HUES64 (cell line): ENCODE results near the gene TMEFF2.

Source experiments
- H3K27ac ChIP-seq: 2 replicates; pipeline ENCODE4 v1.7.0; 2013; ENCODE audit warnings: low read depth, low read length, inconsistent platforms
- H3K27me3 ChIP-seq: 2 replicates; pipeline ENCODE4 v1.6.1; 2013; ENCODE audit warnings: mild to moderate bottlenecking, low read length; ENCODE audit not compliant: insufficient read depth
- H3K36me3 ChIP-seq: 2 replicates; pipeline ENCODE4 v1.6.1; 2013; ENCODE audit warnings: mild to moderate bottlenecking, low read length; ENCODE audit not compliant: insufficient read depth
- H3K4me1 ChIP-seq: 2 replicates; pipeline ENCODE4 v1.6.1; 2013; ENCODE audit warnings: mild to moderate bottlenecking, low read length, moderate library complexity; ENCODE audit not compliant: insufficient read depth
- H3K4me3 ChIP-seq: 2 replicates; pipeline ENCODE4 v1.5.1; 2013; ENCODE audit warnings: mild to moderate bottlenecking, low read length, moderate library complexity
- H3K9ac ChIP-seq: 2 replicates; pipeline ENCODE4 v1.6.1; 2013; ENCODE audit warnings: mild to moderate bottlenecking, low read depth, low read length
- H3K9me3 ChIP-seq: 2 replicates; pipeline ENCODE4 v1.6.1; 2013; ENCODE audit warnings: low read depth, low read length; ENCODE audit not compliant: insufficient read depth
- WGBS: fragments of 150-250, 120-280 bp; methylation state at CpG from one replicate; pipeline ENCODE4 v1.1.7; 2013; ENCODE audit warnings: missing lambda C conversion rate; 5-methylcytosine and 5-hydroxymethylcytosine counted together

The TMEFF2 gene

DNA sequence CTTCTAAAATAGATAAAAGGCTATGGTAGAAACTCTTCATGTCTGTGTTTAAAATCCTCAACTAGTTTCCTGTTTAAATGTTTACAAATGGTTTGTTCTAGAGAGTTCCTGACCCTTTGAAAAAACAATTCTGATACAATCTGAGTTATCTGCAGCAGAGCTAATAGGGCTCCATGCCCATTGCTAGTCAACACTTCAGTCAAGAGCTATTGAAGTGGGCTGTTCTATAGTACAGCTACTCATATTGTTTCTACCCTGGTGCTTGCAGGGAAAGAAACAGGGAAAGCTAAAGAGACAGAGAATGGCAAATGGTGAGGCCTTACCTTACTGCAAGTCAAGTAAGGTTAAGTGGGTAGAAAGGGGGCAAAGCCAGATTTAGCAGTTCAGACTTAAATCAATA is 235.5 kb downstream of the TMEFF2 start:
- Histone ChIP-seq H3K36me3 (no peaks in the 10 kb centered on the region), H3K9ac (no peak overlapping the region), H3K9me3 (no peaks in the 10 kb centered on the region), H3K27me3 (no peaks in the 10 kb centered on the region), H3K4me1 (no peaks in the 10 kb centered on the region), H3K27ac (no peak overlapping the region), H3K4me3 (no peak overlapping the region)

DNA sequence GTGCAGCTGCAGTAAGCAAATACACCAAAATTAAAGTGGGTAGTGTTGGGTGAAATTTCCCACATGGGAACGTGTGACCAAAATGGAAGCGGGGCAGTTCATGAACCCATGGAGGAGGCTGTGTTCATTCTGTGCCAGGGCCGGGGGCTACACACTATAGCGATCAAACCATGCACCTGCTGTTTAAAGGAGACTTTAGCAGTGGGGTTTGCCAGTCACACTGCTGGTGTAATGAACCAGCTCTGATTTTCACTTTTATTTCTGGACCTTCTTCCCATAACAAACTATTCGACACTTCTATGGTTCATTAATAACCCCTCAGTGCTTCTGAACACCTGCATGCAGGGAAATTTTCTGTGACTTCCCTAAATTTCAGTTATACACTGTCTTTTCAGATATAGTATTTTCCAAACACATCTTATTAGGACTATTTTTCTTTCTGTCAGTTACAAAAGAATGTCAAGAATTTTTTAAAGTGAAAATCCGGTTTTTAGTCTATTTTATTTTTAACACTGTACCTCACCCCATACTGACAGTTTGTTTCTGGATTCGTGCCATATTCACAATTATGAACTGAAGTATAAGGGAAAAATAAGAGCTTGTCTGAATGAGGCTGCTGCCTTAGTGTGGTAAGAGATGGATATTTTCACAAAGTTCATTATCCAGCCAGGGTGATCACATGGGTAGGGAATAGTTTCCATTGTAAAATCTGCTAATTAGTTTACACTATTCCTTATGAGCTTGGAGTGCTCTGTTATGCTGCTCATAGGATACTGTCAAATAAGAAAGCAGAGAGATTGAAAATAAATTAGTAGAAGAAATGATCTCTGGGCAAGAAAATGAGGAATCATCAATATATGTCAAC is 236.5 kb downstream of the TMEFF2 start:
- 57% methylated on average over 6 of the region's 7 CpGs for WGBS
- no peaks in the 10 kb centered on the region for H3K36me3 ChIP-seq
- no peaks in the 10 kb centered on the region for H3K4me1 ChIP-seq
- no peak overlapping the region for H3K27ac ChIP-seq
- no peak overlapping the region for H3K4me3 ChIP-seq
- H3K27me3 ChIP-seq = no peaks in the 10 kb centered on the region
- H3K9ac ChIP-seq = no peak overlapping the region
- no peaks in the 10 kb centered on the region for H3K9me3 ChIP-seq

DNA sequence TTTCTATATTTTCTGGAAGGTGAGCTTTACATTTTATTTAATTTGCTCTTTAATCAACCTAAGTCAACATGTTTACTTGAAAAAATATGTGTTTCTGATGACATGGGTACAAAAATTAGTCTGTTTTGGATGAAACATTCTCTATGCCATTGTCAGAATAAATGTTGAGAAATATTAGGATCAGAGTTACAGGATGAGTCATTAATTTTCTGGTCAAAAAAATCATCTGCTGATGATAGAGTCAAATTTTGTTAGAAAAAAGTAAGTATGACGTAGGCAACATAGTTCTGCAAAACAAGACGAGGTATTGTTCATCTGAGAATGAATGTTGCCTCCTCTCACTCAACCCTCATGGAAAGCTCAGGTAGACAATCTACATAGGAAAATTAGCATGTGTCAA is 240.3 kb downstream of the TMEFF2 start:
- Histone ChIP-seq H3K9me3 (no peaks in the 10 kb centered on the region), H3K4me1 (no peaks in the 10 kb centered on the region), H3K4me3 (no peak overlapping the region), H3K27me3 (no peaks in the 10 kb centered on the region), H3K27ac (no peak overlapping the region), H3K36me3 (no peaks in the 10 kb centered on the region), H3K9ac (no peak overlapping the region)
- WGBS = 43% methylated on average over 2 of the region's 2 CpGs

- no peaks in the 10 kb centered on the region for H3K4me1 ChIP-seq
- no peak overlapping the region for H3K4me3 ChIP-seq
- H3K9ac ChIP-seq = no peak overlapping the region
- no peaks in the 10 kb centered on the region for H3K27me3 ChIP-seq
- no peaks in the 10 kb centered on the region for H3K36me3 ChIP-seq
- no peak overlapping the region for H3K27ac ChIP-seq
- 96% methylated on average over 7 of the region's 8 CpGs for WGBS
- no peaks in the 10 kb centered on the region for H3K9me3 ChIP-seq
These were observed 242.0 kb downstream of the TMEFF2 start for GRCh38 chr2:191952515-191953270.

DNA sequence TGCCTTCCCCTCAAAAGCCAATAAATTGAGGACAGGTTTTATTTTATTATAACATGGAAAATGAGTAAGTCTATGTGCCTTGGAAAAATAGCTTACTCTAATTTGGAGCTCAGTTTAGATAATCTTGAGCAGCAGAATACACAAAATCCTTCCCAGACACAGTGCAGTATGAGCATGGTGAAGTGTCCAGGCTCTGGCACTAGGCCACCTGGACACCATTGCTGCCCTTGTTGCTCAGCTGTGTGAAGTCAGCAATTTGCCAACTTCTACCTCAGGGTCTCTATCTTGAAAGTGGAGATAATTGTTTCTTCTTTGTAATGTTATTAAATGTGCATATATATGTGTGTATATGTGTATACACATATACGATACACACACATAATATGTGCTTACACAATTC is 242.9 kb downstream of the TMEFF2 start:
- WGBS = no CpG with 5 or more reads among the region's 1 CpG
- Histone ChIP-seq H3K9me3 (no peaks in the 10 kb centered on the region), H3K27ac (no peak overlapping the region), H3K4me1 (no peaks in the 10 kb centered on the region), H3K36me3 (no peaks in the 10 kb centered on the region), H3K9ac (no peak overlapping the region), H3K4me3 (no peak overlapping the region), H3K27me3 (no peaks in the 10 kb centered on the region)

- Histone ChIP-seq H3K27me3 (no peaks in the 10 kb centered on the region), H3K4me3 (no peak overlapping the region), H3K9me3 (no peaks in the 10 kb centered on the region), H3K36me3 (no peaks in the 10 kb centered on the region), H3K27ac (no peak overlapping the region), H3K9ac (no peak overlapping the region), H3K4me1 (no peaks in the 10 kb centered on the region)
- WGBS = 89% methylated on average over 1 of the region's 1 CpG
These were observed 243.4 kb downstream of the TMEFF2 start for GRCh38 chr2:191951376-191951775.

DNA sequence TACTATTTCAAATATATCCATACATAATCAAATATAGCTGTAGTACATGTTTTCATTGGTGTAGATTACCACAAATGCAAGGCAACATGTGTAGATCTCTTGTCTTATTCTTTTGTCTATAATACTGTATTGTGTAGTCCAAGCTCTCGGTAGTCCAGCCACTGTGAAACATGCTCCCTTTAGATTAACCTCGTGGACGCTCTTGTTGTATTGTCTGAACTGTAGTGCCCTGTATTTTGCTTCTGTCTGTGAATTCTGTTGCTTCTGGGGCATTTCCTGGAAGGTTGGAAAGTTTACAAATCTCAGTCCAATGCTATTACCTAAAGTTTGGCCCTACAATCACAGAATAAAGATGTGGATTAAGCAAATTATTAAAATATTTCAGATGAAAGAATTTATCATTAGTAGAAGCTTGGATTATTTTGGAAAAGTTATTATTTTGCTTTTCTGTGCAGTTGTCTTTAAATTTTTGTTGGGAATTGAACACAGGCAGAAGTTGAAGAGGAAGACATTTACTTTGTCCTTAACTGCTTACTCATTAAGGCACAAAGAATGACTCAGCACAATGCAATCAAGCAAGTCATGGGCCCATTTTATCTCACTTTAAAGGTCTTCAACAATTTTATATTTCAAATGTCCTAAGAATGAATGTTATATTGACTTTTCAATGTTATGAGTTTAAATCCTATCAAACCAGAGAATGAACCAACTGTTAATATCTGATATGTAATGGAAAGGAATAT is 244.4 kb downstream of the TMEFF2 start:
- WGBS = 92% methylated on average over 3 of the region's 3 CpGs
- no peaks in the 10 kb centered on the region for H3K9me3 ChIP-seq
- H3K4me1 ChIP-seq = no peaks in the 10 kb centered on the region
- H3K9ac ChIP-seq = no peak overlapping the region
- H3K36me3 ChIP-seq = no peaks in the 10 kb centered on the region
- no peak overlapping the region for H3K27ac ChIP-seq
- H3K27me3 ChIP-seq = no peaks in the 10 kb centered on the region
- no peak overlapping the region for H3K4me3 ChIP-seq

GRCh38 chr2:191947235-191947634 is 247.5 kb downstream of the TMEFF2 start:
- Histone ChIP-seq H3K9me3 (no peaks in the 10 kb centered on the region), H3K27me3 (no peaks in the 10 kb centered on the region), H3K36me3 (no peaks in the 10 kb centered on the region), H3K27ac (no peak overlapping the region), H3K4me1 (peaks cover 6% of the 10 kb centered on the region; the same call in 1 of the 2 replicates), H3K4me3 (no peak overlapping the region), H3K9ac (no peak overlapping the region)
- WGBS = 94% methylated on average over 6 of the region's 6 CpGs

- Histone ChIP-seq H3K9ac (no peak overlapping the region), H3K9me3 (no peaks in the 10 kb centered on the region), H3K36me3 (no peaks in the 10 kb centered on the region), H3K4me1 (peaks cover 12% of the 10 kb centered on the region; the same call in 1 of the 2 replicates), H3K4me3 (no peak overlapping the region), H3K27ac (no peak overlapping the region), H3K27me3 (no peaks in the 10 kb centered on the region)
- 90% methylated on average over 2 of the region's 2 CpGs for WGBS
These were observed 248.1 kb downstream of the TMEFF2 start for GRCh38 chr2:191946471-191947182.

DNA sequence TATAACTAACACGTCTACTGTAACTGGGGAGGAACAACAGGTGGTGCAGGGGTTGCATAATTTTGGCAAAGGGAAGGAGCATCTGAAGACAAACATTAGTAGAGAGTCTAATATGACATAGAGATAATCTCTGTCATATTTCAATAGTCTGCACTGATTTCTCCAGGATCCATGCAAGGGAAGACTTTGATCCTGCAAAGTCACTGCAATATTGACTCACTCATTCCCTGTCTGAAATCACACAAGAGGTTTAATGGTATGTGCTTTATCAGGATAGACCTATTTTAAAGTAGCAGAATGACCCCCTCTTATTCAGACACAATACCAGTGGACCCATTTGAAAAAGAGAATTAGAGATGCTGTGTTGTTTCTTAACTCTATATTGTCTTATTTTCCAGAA is 249.1 kb downstream of the TMEFF2 start:
- Histone ChIP-seq H3K4me3 (no peak overlapping the region), H3K4me1 (peaks cover 14% of the 10 kb centered on the region; the same call in 1 of the 2 replicates), H3K9me3 (no peaks in the 10 kb centered on the region), H3K36me3 (no peaks in the 10 kb centered on the region), H3K9ac (no peak overlapping the region), H3K27me3 (no peaks in the 10 kb centered on the region), H3K27ac (no peak overlapping the region)
- no CpG with 5 or more reads among the region's 1 CpG for WGBS
